COLO668 (cell line): ENCODE measurements around the gene FBXL22.
"Not testable (repeated sequence)": the region's sequence is repeated elsewhere in the genome, so short reads cannot be mapped to it uniquely, and the experiment has no call there.

Experiments used
- DNase-seq: peaks from one replicate; lab custom pipeline; 2025; ENCODE audit not compliant: unreplicated experiment; lab: John Stamatoyannopoulos, UW

FBXL22 gene

DNA sequence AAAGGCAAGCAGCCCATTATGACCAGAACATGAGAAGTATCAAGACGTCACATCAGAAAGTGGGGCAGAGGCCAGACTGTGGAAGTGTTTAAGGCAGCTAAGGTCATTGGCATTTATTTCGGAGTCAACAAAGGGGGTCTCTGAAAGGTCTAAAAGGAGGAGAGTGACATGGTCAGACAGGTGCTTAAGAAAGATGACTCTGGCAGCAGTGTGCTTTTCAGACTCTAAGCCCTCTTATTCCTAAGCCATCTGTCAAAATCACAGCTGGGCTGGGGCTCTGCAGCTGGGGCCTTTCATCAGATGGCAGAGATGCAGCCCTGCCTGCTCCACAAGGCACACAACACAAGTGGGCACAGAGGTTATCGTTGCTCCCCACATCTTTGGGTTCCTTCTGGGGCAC, 14.0 kb downstream of the FBXL22 start:
- DNase-seq: no peak

DNA sequence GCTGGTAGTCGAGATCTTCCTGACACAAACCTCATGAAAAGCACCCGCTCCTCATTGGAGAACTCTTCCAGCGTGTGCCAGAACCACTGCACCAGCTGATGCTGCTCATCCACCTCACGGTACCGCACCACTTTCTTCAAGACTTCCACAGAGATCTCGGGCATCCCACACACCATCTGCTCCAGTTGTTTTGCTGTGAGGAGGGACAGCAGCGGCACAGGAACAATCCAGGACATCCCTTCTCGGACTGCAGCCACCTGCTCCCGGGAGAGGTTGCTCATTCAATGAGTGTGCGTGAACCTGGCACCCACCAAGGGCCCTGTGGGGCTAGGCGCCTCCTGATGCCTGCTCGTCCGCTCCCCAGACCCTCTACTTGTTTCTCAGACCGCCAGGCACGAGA, 15.1 kb downstream of the FBXL22 start:
- no peak for DNase-seq

DNA sequence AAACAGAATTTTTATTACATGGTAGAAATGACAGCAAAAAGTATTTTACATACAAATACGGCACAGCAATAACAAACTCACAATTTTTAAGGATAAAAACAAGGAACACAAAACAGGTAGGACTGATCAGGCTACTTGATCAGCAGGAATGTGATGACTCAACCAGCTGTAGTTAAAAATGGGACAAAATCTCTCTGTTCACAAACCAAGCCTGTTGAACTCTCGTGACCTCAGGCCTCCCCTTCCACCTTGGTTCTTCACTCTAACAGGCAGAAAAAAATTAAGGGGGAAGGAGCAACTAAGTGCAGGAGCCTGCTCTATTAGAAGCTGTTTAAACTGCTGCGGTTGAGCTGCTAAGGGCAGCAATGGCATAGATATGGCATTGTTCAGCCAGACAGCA, 18.7 kb downstream of the FBXL22 start:
- no peak for DNase-seq

- not testable (repeated sequence) for DNase-seq
These were observed 20.0 kb downstream of the FBXL22 start for GRCh38 chr15:63617147-63617546.

DNA sequence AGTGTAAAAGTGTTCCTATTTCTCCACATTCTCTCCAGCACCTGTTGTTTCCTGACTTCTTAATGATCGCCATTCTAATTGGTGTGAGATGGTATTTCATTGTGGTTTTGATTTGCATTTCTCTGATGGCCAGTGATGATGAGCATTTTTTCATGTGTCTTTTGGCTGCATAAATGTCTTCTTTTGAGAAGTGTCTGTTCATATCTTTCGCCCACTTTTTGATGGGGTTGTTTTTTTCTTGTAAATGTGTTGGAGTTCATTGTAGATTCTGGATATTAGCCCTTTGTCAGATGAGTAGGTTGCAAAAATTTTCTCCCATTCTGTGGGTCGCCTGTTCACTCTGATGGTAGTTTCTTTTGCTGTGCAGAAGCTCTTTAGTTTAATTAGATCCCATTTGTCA, 20.4 kb downstream of the FBXL22 start:
- DNase-seq: not testable (repeated sequence)

- DNase-seq: not testable (repeated sequence)
These were observed 23.6 kb downstream of the FBXL22 start for GRCh38 chr15:63620760-63621159.

DNA sequence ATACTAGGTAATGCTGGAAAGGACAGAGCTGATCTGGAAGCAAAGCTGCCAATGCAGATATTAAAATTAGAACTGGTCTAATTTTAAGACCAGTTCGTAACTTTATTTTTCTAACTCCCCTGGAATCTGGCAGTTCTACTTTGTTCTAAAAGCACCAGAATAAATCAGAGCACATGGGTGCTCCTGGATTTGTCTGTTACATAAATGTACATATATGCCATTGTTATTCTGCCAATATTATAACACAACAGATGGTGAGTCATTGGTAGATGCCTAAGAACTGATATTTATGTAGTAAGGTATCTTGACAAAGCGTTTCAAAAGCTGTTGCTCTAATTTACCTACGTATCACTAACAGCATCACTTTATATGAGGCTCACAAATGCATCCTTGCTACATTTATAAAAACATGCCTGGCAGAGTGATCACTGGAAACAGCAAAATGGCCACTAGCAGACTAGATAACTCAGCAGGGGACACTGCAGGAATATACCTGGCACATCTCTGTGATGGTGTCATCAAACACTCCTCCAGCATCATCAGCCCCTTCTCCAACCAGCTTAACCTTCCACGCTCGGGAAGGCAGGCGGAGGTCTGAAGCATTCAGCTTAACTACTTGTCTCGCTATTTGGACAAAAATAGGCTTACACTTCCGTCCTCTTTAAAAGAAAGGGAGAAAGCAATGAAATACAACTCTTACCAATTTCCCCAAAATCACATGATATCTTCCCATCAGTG, 26.2 kb downstream of the FBXL22 start:
- no peak for DNase-seq

- no peak for DNase-seq
These were observed 29.8 kb downstream of the FBXL22 start for GRCh38 chr15:63626955-63627354.

DNA sequence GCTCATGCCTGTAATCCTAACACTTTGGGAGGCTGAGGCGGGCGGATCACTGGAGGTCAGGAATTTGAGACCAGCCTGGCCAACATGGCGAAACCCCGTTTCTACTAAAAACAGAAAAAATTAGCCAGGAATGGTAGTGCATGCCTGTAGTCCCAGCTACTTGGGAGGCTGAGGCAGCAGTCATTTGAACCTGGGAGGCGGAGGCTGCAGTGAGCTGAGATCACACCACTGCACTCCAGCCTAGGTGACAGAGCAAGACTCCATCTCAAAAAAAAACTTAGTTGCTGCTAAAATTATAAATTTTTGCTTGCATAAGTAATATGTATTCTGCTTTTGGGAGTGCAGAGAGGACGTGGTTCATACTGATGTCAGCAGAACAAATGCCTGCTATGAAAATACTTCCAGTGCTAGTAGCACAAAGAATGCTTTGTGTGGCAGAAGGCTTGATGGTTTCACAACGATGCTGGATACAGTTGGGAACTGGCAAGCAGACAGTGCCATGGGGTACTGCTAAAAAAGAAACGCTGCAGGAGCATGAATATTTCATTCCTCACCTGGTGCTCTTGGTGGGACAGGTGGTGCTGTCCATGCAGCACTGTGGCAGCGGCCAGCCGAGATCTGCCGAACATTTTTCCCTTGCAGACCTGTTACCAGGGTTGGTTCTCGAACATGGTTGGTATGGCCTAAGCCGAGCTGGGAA, 31.1 kb downstream of the FBXL22 start:
- no peak for DNase-seq

DNA sequence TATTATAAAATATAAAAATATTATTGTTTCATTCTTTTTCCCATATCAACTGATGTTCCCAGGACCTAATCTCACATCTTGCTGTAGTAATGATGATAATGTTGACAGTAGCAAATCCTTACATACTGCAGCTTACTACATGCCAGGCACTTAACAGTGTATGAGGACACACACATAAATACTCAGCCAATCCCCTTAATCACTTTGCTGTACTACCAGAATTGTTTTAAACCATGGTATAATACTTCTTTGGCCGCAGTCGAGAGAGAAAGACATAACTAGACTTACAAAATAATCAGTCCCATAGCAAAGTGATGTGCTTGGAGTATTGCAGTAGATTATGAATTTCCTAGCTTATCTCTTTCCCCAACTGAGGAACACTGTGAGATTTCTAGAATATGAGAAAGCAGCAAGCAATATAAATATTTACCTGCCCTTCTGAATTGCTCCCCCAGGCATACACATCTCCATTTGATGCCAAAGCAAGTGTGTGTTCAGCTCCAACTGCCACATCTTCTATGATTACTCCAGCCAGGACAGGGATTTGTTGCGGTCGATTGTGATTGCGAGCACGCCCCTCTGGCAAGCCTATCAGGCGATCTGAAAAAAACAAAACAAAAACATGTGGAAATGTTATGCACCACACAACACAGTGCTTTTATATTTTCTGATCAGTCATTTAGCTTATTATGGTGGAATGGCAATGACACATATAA, 33.0 kb downstream of the FBXL22 start:
- no peak for DNase-seq

GRCh38 chr15:63633312-63633711, 36.1 kb downstream of the FBXL22 start:
- DNase-seq: no peak

GRCh38 chr15:63634154-63634553, 37.0 kb downstream of the FBXL22 start:
- DNase-seq: no peak

- DNase-seq: no peak
These were observed 39.4 kb downstream of the FBXL22 start for GRCh38 chr15:63636518-63637061.

GRCh38 chr15:63638839-63639238, 41.7 kb downstream of the FBXL22 start:
- no peak for DNase-seq

GRCh38 chr15:63640146-63640545, 43.0 kb downstream of the FBXL22 start:
- no peak for DNase-seq
